ENCODE results near the gene SPPL3.
"Not testable (repeated sequence)": the region's sequence is repeated elsewhere in the genome, so short reads cannot be mapped to it uniquely, and the experiment has no call there.

Gene SPPL3

DNA sequence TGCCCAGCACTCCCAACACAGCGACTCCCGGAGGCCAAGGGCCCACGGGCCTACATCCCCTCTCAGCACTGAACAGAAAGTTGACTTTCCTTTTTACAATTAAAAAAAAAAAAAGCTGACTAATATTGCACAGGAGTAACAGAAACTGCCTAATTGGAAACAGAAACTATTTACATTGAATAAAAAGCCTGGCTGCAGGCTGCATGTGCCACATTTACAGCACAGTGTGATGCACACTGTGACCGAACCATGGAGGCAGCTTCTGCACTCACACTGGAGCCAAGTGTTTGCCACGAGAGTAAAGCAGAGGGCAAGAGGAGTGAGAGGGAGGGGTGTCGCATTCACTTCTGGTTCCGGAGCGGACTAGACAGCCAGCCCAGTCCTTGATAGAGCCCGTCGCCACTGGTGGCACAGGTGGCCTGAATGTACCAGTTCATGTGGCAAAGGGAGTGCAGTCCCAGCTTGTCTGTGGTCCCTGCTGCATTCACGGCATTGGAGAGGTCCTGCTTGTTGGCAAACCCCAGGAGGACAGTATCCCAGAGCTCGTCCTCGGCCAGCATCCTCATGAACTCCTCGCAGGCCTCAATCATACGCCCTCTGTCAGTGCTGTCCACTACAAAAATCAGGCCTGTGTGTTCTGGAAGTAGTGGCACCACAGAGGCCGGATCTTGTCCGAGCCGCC lies 59.2 kb downstream of the SPPL3 start:
- DNase-seq (ENCODE audit: low read depth in 2 of 2): no peak

GRCh38 chr12:120844297-120844696 lies 59.9 kb downstream of the SPPL3 start:
- no peak for DNase-seq (ENCODE audit: low read depth in 2 of 2)

GRCh38 chr12:120843472-120843871 lies 60.7 kb downstream of the SPPL3 start:
- DNase-seq (ENCODE audit: low read depth in 2 of 2): no peak

DNA sequence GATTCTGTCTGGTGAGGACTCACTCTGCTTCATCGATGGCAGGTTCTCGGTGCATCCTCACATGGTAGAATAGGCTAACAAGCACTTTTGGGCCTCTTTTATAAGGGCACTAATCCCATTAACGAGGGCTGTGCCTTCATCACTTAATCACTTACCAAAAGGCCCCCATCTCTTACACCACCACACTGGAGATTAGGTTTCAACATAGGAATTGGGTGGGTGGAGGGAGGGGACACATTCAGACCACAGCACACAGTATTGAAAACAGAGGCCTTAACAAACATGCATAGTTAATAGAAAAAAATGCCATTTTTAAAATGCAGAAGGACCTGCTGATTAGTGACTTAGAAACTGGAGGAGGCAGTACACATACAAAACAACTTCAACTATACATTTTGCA lies 61.6 kb downstream of the SPPL3 start:
- no peak for DNase-seq (ENCODE audit: low read depth in 2 of 2)

DNA sequence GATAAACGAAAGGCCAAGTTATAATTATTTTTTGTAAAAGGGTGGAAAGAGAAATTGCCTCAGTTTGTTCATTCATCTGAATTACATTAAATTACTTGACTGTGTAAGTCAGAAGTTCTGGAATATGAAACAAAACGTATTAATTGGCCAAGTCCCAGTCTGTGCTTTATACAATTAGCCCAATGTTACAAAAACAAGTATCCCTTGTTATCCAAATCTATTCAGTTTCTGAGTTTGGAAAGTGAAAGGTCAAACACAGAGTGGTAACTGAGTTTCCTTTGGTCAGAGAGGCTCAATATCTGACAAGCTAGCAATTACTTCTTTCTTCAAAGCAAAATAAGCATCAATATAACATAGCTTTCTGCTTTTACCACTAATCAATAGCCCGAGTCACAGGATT lies 62.6 kb downstream of the SPPL3 start:
- no peak for DNase-seq (ENCODE audit: low read depth in 2 of 2)

GRCh38 chr12:120839503-120839902 lies 64.7 kb downstream of the SPPL3 start:
- DNase-seq (ENCODE audit: low read depth in 2 of 2): no peak

DNA sequence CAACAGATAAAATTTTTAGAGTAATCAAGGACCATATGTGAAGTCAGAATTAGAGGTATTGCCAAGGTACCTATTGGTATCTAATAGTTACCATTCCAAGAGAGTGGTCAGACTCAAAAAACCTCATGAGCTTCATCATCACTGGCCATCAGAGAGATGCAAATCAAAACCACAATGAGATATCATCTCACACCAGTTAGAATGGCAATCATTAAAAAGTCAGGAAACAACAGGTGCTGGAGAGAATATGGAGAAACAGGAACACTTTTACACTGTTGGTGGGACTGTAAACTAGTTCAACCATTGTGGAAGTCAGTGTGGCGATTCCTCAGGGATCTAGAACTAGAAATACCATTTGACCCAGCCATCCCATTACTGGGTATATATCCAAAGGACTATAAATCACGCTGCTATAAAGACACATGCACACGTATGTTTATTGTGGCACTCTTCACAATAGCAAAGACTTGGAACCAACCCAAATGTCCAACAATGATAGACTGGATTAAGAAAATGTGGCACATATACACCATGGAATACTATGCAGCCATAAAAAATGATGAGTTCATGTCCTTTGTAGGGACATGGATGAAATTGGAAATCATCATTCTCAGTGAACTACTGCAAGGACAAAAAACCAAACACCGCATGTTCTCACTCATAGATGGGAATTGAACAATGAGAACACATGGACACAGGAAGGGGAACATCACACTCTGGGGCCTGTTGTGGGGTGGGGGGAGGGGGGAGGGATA lies 65.4 kb downstream of the SPPL3 start:
- DNase-seq (ENCODE audit: low read depth in 2 of 2): not testable (repeated sequence)

DNA sequence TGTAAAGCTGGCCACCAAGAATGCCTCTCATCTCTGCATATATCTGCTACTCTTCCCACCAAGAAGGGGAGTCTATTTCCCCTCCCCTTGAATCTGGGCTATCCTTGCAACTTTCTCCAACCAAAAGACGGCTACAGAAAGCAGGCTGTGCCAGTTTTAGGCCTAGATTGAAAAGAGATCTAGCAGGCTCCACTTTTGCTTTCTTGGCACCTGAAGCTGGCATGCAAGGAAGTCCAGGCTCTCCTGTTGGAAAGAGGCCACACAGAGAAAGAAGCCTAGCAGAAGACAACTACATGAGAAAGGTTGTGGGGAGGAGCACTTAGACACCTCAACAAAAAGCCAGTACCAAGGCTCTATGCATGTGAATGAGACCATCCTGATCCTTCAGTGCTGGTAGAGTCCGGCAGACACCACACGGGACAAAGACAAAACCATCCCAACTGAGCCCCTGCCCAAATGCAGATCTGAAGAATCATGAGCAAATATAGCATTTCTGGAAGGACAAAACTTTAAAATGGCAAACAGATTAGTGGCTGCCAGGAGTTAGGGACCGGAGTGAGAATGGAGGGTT lies 68.0 kb downstream of the SPPL3 start:
- no peak for DNase-seq (ENCODE audit: low read depth in 2 of 2)

- DNase-seq (ENCODE audit: low read depth in 2 of 2): no peak
Observed at GRCh38 chr12:120835657-120836056, 68.5 kb downstream of the SPPL3 start.

GRCh38 chr12:120835304-120835612 lies 68.9 kb downstream of the SPPL3 start:
- DNase-seq (ENCODE audit: low read depth in 2 of 2): no peak

GRCh38 chr12:120834489-120835303 lies 69.5 kb downstream of the SPPL3 start:
- no peak for DNase-seq (ENCODE audit: low read depth in 2 of 2)

DNA sequence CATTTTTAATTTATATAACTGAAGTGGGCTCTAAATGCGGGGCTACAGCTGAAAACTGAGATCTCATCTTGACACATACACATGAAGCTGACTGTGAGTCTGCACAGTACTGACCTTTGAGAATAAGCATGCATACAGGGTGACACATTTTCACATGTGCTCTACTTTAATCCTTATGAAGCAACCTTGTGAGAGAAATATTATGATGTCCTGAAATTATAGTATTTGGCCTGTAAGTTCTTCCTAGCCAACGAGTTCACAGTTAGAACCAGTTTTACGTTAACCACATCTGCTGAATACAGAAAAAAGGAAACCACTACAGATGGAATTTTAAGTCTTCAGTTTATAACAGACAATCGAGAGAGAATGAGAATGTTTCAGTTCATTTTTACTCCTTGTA lies 70.3 kb downstream of the SPPL3 start:
- no peak for DNase-seq (ENCODE audit: low read depth in 2 of 2)

DNA sequence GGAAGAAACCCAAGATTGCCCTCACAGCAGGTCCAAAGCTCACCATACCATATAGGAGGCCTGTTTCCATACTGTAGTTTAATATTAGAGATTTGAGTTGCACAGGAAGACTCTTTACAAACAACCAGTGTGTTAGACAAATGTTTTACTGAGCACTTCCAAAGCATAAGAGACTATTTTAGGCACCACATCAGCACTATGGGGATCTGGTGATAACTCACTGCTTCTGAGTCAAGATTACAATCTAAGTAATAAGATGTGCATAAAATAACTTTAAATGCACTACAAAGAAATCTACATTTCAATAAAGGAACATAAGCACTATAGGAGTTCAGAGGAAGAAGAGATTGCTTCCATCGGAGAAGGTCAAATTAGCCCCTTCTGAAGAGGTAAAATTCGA lies 71.4 kb downstream of the SPPL3 start:
- no peak for DNase-seq (ENCODE audit: low read depth in 2 of 2)

GRCh38 chr12:120831648-120832267 lies 72.4 kb downstream of the SPPL3 start:
- no peak for DNase-seq (ENCODE audit: low read depth in 2 of 2)

GRCh38 chr12:120830966-120831365 lies 73.2 kb downstream of the SPPL3 start:
- DNase-seq (ENCODE audit: low read depth in 2 of 2): no peak

- no peak for DNase-seq (ENCODE audit: low read depth in 2 of 2)
Observed at GRCh38 chr12:120830052-120830940, 73.9 kb downstream of the SPPL3 start.

GRCh38 chr12:120826335-120826734 lies 77.8 kb downstream of the SPPL3 start:
- no peak for DNase-seq (ENCODE audit: low read depth in 2 of 2)

GRCh38 chr12:120825337-120825736 lies 78.8 kb downstream of the SPPL3 start:
- DNase-seq (ENCODE audit: low read depth in 2 of 2): no peak

GRCh38 chr12:120822832-120823503 lies 81.2 kb downstream of the SPPL3 start:
- DNase-seq (ENCODE audit: low read depth in 2 of 2): no peak

DNA sequence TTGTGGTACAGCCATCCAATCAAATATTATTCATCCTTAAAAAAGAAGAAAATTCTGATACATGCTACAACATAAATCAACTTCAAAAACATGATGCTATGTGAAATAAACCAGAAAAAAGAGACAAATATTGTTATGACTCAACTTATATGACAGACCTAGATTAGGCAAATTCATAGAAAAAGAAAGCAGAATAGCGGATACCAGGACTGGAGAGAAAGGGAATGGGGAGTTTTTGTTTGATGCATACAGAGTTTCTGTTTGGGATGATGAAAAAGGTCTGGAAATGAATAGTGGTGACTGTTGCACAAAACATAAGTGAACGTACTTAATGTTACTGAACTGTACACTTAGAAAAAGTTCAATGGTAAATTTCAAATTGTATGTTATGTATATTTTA lies 82.3 kb downstream of the SPPL3 start:
- DNase-seq (ENCODE audit: low read depth in 2 of 2): no peak

Measured in stimulated activated CD4-positive, alpha-beta T cell treated with anti-CD3 and anti-CD28 coated beads, Interleukin-4, amount 100 ng/mL, for 48 hours (primary cell).